K562 treated with DMSO at 1 percent for 48 hours (cell line): ENCODE results near the gene OR4M2. TPM values are rescaled to one million over a fixed set of nuclear protein-coding genes. Genes with fewer than 3 reads are reported as not detected.

Experiments used
- total RNA-seq: library from RNA; unstranded; fragments of 300-600 nt; gene quantifications from 2 replicates; pipeline ENCODE4 v1.2.3, GENCODE V29; 2022; ENCODE audit warnings: low replicate concordance; ENCODE audit errors: extremely low read depth

The OR4M2 gene
- not detected in 2 replicates for total RNA-seq

DNA sequence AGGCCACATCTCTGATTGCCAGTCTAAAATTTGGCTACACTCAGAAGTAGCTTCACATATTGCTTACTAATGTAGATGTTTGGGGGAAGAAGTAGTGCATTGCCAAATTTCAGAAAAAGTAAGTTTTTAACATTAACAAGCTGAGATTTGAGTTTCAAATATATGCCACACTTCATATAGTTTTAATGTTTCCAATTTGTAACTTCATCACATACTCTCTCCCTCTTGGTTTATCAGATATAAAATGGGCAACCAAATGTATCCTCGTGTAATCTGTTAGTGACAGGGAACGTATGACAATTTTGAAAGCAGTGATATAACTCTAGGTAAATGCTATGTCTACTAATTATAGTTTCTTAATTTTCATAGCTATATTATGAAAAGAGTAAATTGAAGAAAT is at the start of gene OR4M2:
TSS of gene OR4M2 (plus strand) at position 301 of the 400 bp plus-strand sequence. CDS start at position 399, 98 bp downstream.

Other genes with a start within 250 kb of the OR4M2 start
- not detected in 2 replicates for gene POTEB, start 202.8 kb upstream of the OR4M2 start, total RNA-seq